22Rv1 (cell line): ENCODE measurements around the gene PODXL.

Experiments used
- ZFX ChIP-seq: fragments of 450-650 bp; IDR thresholded peaks from 2 replicates; pipeline ENCODE4 v1.6.1; 2017; ENCODE audit warnings: antibody characterized with exemption, borderline replicate concordance
- TF ChIP-seq, protein P1 (sequence below): fragments of 450-650 bp; IDR thresholded peaks from 2 replicates; pipeline ENCODE4 v1.5.1; 2017; ENCODE audit warnings: mild to moderate bottlenecking

DNA sequence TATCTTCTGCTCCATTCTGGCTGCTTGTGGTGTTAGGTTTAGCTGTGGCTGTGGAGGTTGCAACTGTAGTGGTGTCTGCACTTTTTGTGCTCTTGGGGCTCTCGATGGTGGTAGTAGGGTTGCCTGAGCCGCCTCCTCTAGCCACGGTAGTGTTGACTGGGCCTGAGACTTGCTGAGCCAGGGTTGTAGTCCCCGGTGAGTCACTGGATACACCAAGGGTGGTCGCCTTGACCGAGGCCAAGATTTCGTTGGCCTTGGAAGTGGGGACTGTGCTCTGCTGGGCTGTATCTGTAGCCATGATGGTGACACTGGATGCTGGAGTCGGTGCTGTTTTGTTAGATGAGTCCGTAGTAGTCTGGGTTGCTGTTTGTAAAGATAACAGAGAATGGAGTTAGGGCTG lies 45.4 kb downstream of the PODXL start:
- TF ChIP-seq, protein P1, sequence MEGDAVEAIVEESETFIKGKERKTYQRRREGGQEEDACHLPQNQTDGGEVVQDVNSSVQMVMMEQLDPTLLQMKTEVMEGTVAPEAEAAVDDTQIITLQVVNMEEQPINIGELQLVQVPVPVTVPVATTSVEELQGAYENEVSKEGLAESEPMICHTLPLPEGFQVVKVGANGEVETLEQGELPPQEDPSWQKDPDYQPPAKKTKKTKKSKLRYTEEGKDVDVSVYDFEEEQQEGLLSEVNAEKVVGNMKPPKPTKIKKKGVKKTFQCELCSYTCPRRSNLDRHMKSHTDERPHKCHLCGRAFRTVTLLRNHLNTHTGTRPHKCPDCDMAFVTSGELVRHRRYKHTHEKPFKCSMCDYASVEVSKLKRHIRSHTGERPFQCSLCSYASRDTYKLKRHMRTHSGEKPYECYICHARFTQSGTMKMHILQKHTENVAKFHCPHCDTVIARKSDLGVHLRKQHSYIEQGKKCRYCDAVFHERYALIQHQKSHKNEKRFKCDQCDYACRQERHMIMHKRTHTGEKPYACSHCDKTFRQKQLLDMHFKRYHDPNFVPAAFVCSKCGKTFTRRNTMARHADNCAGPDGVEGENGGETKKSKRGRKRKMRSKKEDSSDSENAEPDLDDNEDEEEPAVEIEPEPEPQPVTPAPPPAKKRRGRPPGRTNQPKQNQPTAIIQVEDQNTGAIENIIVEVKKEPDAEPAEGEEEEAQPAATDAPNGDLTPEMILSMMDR: no peak
- no peak for TF ChIP-seq ZFX
